ENCODE measurements around the gene EN2. TPM values are rescaled to one million over a fixed set of nuclear protein-coding genes. Genes with fewer than 3 reads are reported as not detected.

EN2 gene
- total RNA-seq, 1 experiment from 2014 or later = 1.5 TPM

- in situ Hi-C loops (cut with HindIII; ENCODE audit: low pct_unique_long_range_greater_than_20kb, low sequenced_read_pairs) = no loop called here
- Histone ChIP-seq H3K9me3 (ENCODE audit: control insufficient read depth, insufficient read depth, low read depth, low read length) (no peaks in the 10 kb centered on the region), H3K4me1 (ENCODE audit: control insufficient read depth, insufficient read depth, low read length) (no peaks in the 10 kb centered on the region), H3K36me3 (ENCODE audit: control insufficient read depth, insufficient read depth, low read length) (no peaks in the 10 kb centered on the region), H3K27me3 (ENCODE audit: control insufficient read depth, insufficient read depth, low read length) (peaks cover 68% of the 10 kb centered on the region), H3K27ac (ENCODE audit: low read length) (no peak overlapping the region), H3K4me3 (ENCODE audit: low read depth in 2 of 2, low read length in 2 of 2) (no peak overlapping the region)
- ATAC-seq (no peak), DNase-seq (ENCODE audit: low read depth, low spot score) (no peak)
- TF ChIP-seq CTCF (IDR thresholded peaks at IDR 0.05) = no peak
- TF ChIP-seq TCF7L2 (IDR thresholded peaks at IDR 0.05; ENCODE audit: low read depth, low read length) = no peak
- TF ChIP-seq POLR2AphosphoS5 (IDR thresholded peaks at IDR 0.05; ENCODE audit: low read depth, low read length) = no peak
- TF ChIP-seq, protein P1, sequence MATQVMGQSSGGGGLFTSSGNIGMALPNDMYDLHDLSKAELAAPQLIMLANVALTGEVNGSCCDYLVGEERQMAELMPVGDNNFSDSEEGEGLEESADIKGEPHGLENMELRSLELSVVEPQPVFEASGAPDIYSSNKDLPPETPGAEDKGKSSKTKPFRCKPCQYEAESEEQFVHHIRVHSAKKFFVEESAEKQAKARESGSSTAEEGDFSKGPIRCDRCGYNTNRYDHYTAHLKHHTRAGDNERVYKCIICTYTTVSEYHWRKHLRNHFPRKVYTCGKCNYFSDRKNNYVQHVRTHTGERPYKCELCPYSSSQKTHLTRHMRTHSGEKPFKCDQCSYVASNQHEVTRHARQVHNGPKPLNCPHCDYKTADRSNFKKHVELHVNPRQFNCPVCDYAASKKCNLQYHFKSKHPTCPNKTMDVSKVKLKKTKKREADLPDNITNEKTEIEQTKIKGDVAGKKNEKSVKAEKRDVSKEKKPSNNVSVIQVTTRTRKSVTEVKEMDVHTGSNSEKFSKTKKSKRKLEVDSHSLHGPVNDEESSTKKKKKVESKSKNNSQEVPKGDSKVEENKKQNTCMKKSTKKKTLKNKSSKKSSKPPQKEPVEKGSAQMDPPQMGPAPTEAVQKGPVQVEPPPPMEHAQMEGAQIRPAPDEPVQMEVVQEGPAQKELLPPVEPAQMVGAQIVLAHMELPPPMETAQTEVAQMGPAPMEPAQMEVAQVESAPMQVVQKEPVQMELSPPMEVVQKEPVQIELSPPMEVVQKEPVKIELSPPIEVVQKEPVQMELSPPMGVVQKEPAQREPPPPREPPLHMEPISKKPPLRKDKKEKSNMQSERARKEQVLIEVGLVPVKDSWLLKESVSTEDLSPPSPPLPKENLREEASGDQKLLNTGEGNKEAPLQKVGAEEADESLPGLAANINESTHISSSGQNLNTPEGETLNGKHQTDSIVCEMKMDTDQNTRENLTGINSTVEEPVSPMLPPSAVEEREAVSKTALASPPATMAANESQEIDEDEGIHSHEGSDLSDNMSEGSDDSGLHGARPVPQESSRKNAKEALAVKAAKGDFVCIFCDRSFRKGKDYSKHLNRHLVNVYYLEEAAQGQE (IDR thresholded peaks at IDR 0.05; ENCODE audit: insufficient read depth in 1 of 2, low read depth in 2 of 2, low read length in 1 of 2) = no peak
- TF ChIP-seq SIN3A (IDR thresholded peaks at IDR 0.05; ENCODE audit: borderline replicate concordance, insufficient read depth, low read depth, low read length) = no peak
- BruUV-seq (replicated peaks) = no TSS peak
- intact Hi-C loops (cut with micrococcal nuclease; ENCODE audit: unreplicated experiment) = no loop called here
- ChIA-PET CTCF (no interaction called here), POLR2A (no interaction called here)
Measured at GRCh38 chr7:155508376-155509358, 50.7 kb downstream of the EN2 start.

GRCh38 chr7:155509359-155509724 is 51.4 kb downstream of the EN2 start:
- POLR2A ChIA-PET = no interaction called here
- DNase-seq (ENCODE audit: low read depth, low spot score) (no peak), ATAC-seq (no peak)
- Histone ChIP-seq H3K9me3 (ENCODE audit: control insufficient read depth, insufficient read depth, low read depth, low read length) (no peaks in the 10 kb centered on the region), H3K27ac (ENCODE audit: low read length) (no peak overlapping the region), H3K4me3 (ENCODE audit: low read depth in 2 of 2, low read length in 2 of 2) (peak overlapping the region; percentile 48 to 49; a peak in 3 of 4 replicates), H3K36me3 (ENCODE audit: control insufficient read depth, insufficient read depth, low read length) (no peaks in the 10 kb centered on the region), H3K4me1 (ENCODE audit: control insufficient read depth, insufficient read depth, low read length) (no peaks in the 10 kb centered on the region), H3K27me3 (ENCODE audit: control insufficient read depth, insufficient read depth, low read length) (peaks cover 66% of the 10 kb centered on the region)
- no TSS peak for BruUV-seq (replicated peaks)
- in situ Hi-C loops (cut with HindIII; ENCODE audit: low pct_unique_long_range_greater_than_20kb, low sequenced_read_pairs) = no loop called here
- CTCF ChIA-PET = no interaction called here
- TF ChIP-seq, protein P1 (IDR thresholded peaks at IDR 0.05; ENCODE audit: insufficient read depth in 1 of 2, low read depth in 2 of 2, low read length in 1 of 2) = no peak
- TF ChIP-seq POLR2AphosphoS5 (IDR thresholded peaks at IDR 0.05; ENCODE audit: low read depth, low read length) (no peak), CTCF (IDR thresholded peaks at IDR 0.05) (no peak), SIN3A (IDR thresholded peaks at IDR 0.05; ENCODE audit: borderline replicate concordance, insufficient read depth, low read depth, low read length) (no peak), TCF7L2 (IDR thresholded peaks at IDR 0.05; ENCODE audit: low read depth, low read length) (no peak)
- intact Hi-C loops (cut with micrococcal nuclease; ENCODE audit: unreplicated experiment) = no loop called here

All from Panc1 (cell line).